GM23338 (cell line): ENCODE measurements around the gene CALCB. TPM values are rescaled to one million over a fixed set of nuclear protein-coding genes. Genes with fewer than 3 reads are reported as not detected.

Experiments
- ATAC-seq: fragments of 200-7000 bp; cut with Tn5 transposase; 3 replicates; pipeline ENCODE4 v1.9.1; 2020
- DNase-seq: peaks from one replicate; pipeline ENCODE4 v3.0.0-alpha.2; 2015; ENCODE audit warnings: low spot score
- H2AFZ ChIP-seq: fragments of 200-600 bp; sonication (generic); 2 replicates; pipeline ENCODE4 v1.8.0; 2016; ENCODE audit warnings: antibody characterized with exemption, mild to moderate bottlenecking, moderate library complexity
- H3F3A ChIP-seq: fragments of 200-600 bp; sonication (generic); replicated peaks from 2 replicates; pipeline ENCODE4 v1.8.0; 2017; ENCODE audit warnings: antibody characterized with exemption, mixed run types, low read depth
- H3K27ac ChIP-seq: fragments of 200-600 bp; sonication (generic); 2 replicates; pipeline ENCODE4 v1.6.1; 2016; ENCODE audit warnings: low read depth
- H3K27me3 ChIP-seq: fragments of 200-600 bp; sonication (generic); 2 replicates; pipeline ENCODE4 v1.8.0; 2016; ENCODE audit warnings: mild to moderate bottlenecking, mixed run types, moderate library complexity; ENCODE audit not compliant: insufficient read depth
- H3K36me3 ChIP-seq: fragments of 200-600 bp; sonication (generic); 2 replicates; pipeline ENCODE4 v1.8.0; 2016; ENCODE audit warnings: mild to moderate bottlenecking; ENCODE audit not compliant: insufficient read depth
- H3K4me1 ChIP-seq: fragments of 200-600 bp; sonication (generic); 2 replicates; pipeline ENCODE4 v1.8.0; 2016; ENCODE audit warnings: mild to moderate bottlenecking, moderate library complexity; ENCODE audit not compliant: insufficient read depth
- H3K4me2 ChIP-seq: fragments of 200-600 bp; sonication (generic); 2 replicates; pipeline ENCODE4 v1.7.1; 2017; ENCODE audit warnings: mixed run types
- H3K4me3 ChIP-seq: fragments of 200-600 bp; sonication (generic); 2 replicates; pipeline ENCODE4 v1.6.1; 2016; ENCODE audit warnings: mixed run types
- H3K79me2 ChIP-seq: fragments of 200-600 bp; sonication (generic); replicated peaks from 2 replicates; pipeline ENCODE4 v1.8.0; 2017; ENCODE audit warnings: mild to moderate bottlenecking; ENCODE audit not compliant: insufficient read depth
- H3K9me2 ChIP-seq: fragments of 200-600 bp; sonication (generic); 2 replicates; pipeline ENCODE4 v1.8.0; 2017; ENCODE audit not compliant: insufficient read depth
- H4K20me1 ChIP-seq: fragments of 200-600 bp; sonication (generic); replicated peaks from 2 replicates; pipeline ENCODE4 v1.8.0; 2017; ENCODE audit warnings: mild to moderate bottlenecking; ENCODE audit not compliant: insufficient read depth
- H3K27ac Mint-ChIP-seq: 2 replicates; pipeline ENCODE4 v1.8.0; 2020; ENCODE audit warnings: inconsistent platforms, mild to moderate bottlenecking, moderate library complexity, mixed read lengths
- H3K27me3 Mint-ChIP-seq: 3 replicates; pipeline ENCODE4 v1.8.0; 2022; ENCODE audit warnings: low read depth, mild to moderate bottlenecking, moderate library complexity, mixed read lengths, inconsistent platforms; ENCODE audit not compliant: insufficient read depth, poor library complexity
- H3K36me3 Mint-ChIP-seq: 3 replicates; pipeline ENCODE4 v1.8.0; 2021; ENCODE audit warnings: low read depth, mild to moderate bottlenecking, inconsistent platforms, moderate library complexity, mixed read lengths
- H3K4me1 Mint-ChIP-seq: 3 replicates; pipeline ENCODE4 v1.8.0; 2020; ENCODE audit warnings: mild to moderate bottlenecking, inconsistent platforms, mixed read lengths
- H3K4me3 Mint-ChIP-seq: 3 replicates; pipeline ENCODE4 v1.8.0; 2021; ENCODE audit warnings: moderate library complexity, mild to moderate bottlenecking, inconsistent platforms, mixed read lengths
- H3K9me3 Mint-ChIP-seq: 3 replicates; pipeline ENCODE4 v1.8.0; 2020; ENCODE audit warnings: moderate library complexity, mild to moderate bottlenecking, inconsistent platforms, mixed read lengths
- CREB1 ChIP-seq: fragments of 250-450 bp; sonication (Bioruptor Pico); IDR thresholded peaks from 2 replicates; pipeline ENCODE4 v1.5.0; 2020; ENCODE audit warnings: low read depth, mild to moderate bottlenecking, moderate library complexity
- EZH2 ChIP-seq: fragments of 200-600 bp; sonication (generic); IDR thresholded peaks from one replicate; pipeline ENCODE4 v1.8.0; 2017; ENCODE audit warnings: antibody characterized with exemption, mild to moderate bottlenecking, low read depth; ENCODE audit not compliant: unreplicated experiment
- EZH2phosphoT487 ChIP-seq: fragments of 200-600 bp; sonication (generic); IDR thresholded peaks from one replicate; pipeline ENCODE4 v1.8.1; 2018; ENCODE audit warnings: antibody characterized with exemption; ENCODE audit not compliant: unreplicated experiment
- JUNB ChIP-seq: IDR thresholded peaks from one replicate; pipeline ENCODE4 v1.6.1; 2016; ENCODE audit warnings: antibody characterized with exemption; ENCODE audit not compliant: unreplicated experiment
- NANOG ChIP-seq: IDR thresholded peaks from 2 replicates; pipeline ENCODE4 v1.6.1; 2016; ENCODE audit warnings: antibody characterized with exemption, borderline replicate concordance
- POLR2AphosphoS5 ChIP-seq: IDR thresholded peaks from 2 replicates; pipeline ENCODE4 v1.6.1; 2016; ENCODE audit warnings: antibody characterized with exemption, low read depth
- STAT1 ChIP-seq: IDR thresholded peaks from one replicate; pipeline ENCODE4 v1.6.1; 2016; ENCODE audit warnings: antibody characterized with exemption; ENCODE audit not compliant: unreplicated experiment
- ZNF114 ChIP-seq: fragments of 250-450 bp; sonication (Bioruptor Pico); IDR thresholded peaks from 2 replicates; pipeline ENCODE4 v1.5.0; 2020; ENCODE audit warnings: mild to moderate bottlenecking, moderate library complexity
- ZNF331 ChIP-seq: fragments of 250-450 bp; sonication (Bioruptor Pico); IDR thresholded peaks from 2 replicates; pipeline ENCODE4 v1.5.0; 2020; ENCODE audit warnings: low read depth, mild to moderate bottlenecking, moderate library complexity
- polyA plus RNA-seq: library from polyadenylated mRNA; unstranded; fragments of >200 nt; fragmentation: Nextera tagmentation; extraction: Ambion mirVana; gene quantifications from 2 replicates; pipeline ENCODE4 v1.2.1, GENCODE V29; 2016
- total RNA-seq: library from RNA; depleted of rRNA; stranded (reverse); fragments of >200 nt; shearing (Covaris generic); gene quantifications from 2 replicates; pipeline ENCODE4 v1.2.3, GENCODE V29; 2014
- TF ChIP-seq, protein P1 (sequence below): IDR thresholded peaks from 2 replicates; pipeline ENCODE4 v1.6.1; 2016; ENCODE audit warnings: antibody characterized with exemption
- TF ChIP-seq, protein P2 (sequence below): fragments of 250-450 bp; sonication (Bioruptor Pico); IDR thresholded peaks from 2 replicates; pipeline ENCODE4 v1.5.0; 2020; ENCODE audit warnings: mild to moderate bottlenecking, moderate library complexity
- TF ChIP-seq, protein P3 (sequence below): IDR thresholded peaks from one replicate; pipeline ENCODE4 v1.6.1; 2018; ENCODE audit warnings: antibody characterized with exemption; ENCODE audit not compliant: unreplicated experiment
- TF ChIP-seq, protein P4 (sequence below), 2 experiments: fragments of 200-600 bp in 1 of 2; sonication (generic) in 1 of 2; conservative IDR thresholded peaks; 2 replicates each; pipeline versions ENCODE4 v1.5.1 to v1.6.1; 2016 to 2017; ENCODE audit warnings: antibody characterized with exemption in 2 of 2, low read depth in 2 of 2, mild to moderate bottlenecking in 2 of 2, moderate library complexity in 1 of 2

The CALCB gene
- total and polyA plus RNA-seq, 2 experiments from 2014 or later: 7.9 to 9.5 TPM

DNA sequence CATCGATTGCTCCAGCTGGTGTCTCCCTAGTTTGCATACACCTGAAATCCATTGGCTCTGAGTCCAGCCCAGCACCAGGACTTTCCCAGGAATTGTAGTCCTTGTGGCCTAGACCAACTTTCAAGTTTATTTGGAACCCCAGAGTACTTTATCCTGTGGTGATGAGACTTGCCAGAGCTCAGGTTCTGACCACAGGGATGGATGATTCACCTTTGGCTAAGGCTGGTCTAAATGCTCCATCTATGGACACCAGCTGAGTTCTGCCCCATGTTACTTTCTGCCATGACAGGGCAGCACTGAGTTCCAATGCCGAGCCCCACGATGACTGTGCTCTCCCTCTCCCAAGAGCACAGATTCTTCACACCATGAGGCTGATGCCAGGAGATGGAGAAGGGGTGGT lies 24.0 kb downstream of the CALCB start:
- H3K4me3 Mint-ChIP-seq: no peak overlapping the region
- H3K4me3 ChIP-seq: no peak overlapping the region
- no peaks in the 10 kb centered on the region for H3F3A ChIP-seq
- peaks cover 2% of the 10 kb centered on the region; the same call in 2 of the 3 replicates for H3K4me1 Mint-ChIP-seq
- H3K9me3 Mint-ChIP-seq: no peaks in the 10 kb centered on the region
- H2AFZ ChIP-seq: no peak overlapping the region
- H3K79me2 ChIP-seq: no peaks in the 10 kb centered on the region
- H3K27ac Mint-ChIP-seq: no peak overlapping the region
- DNase-seq (no peak), ATAC-seq (no peak)
- TF ChIP-seq JUNB (no peak), CREB1 (CRISPR knock-in tag) (no peak), EZH2 (no peak), NANOG (no peak), ZNF331 (CRISPR knock-in tag) (no peak), EZH2phosphoT487 (no peak), ZNF114 (CRISPR knock-in tag) (no peak), STAT1 (no peak), POLR2AphosphoS5 (no peak)
- TF ChIP-seq, protein P1, sequence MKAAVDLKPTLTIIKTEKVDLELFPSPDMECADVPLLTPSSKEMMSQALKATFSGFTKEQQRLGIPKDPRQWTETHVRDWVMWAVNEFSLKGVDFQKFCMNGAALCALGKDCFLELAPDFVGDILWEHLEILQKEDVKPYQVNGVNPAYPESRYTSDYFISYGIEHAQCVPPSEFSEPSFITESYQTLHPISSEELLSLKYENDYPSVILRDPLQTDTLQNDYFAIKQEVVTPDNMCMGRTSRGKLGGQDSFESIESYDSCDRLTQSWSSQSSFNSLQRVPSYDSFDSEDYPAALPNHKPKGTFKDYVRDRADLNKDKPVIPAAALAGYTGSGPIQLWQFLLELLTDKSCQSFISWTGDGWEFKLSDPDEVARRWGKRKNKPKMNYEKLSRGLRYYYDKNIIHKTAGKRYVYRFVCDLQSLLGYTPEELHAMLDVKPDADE: no peak
- TF ChIP-seq, protein P2, sequence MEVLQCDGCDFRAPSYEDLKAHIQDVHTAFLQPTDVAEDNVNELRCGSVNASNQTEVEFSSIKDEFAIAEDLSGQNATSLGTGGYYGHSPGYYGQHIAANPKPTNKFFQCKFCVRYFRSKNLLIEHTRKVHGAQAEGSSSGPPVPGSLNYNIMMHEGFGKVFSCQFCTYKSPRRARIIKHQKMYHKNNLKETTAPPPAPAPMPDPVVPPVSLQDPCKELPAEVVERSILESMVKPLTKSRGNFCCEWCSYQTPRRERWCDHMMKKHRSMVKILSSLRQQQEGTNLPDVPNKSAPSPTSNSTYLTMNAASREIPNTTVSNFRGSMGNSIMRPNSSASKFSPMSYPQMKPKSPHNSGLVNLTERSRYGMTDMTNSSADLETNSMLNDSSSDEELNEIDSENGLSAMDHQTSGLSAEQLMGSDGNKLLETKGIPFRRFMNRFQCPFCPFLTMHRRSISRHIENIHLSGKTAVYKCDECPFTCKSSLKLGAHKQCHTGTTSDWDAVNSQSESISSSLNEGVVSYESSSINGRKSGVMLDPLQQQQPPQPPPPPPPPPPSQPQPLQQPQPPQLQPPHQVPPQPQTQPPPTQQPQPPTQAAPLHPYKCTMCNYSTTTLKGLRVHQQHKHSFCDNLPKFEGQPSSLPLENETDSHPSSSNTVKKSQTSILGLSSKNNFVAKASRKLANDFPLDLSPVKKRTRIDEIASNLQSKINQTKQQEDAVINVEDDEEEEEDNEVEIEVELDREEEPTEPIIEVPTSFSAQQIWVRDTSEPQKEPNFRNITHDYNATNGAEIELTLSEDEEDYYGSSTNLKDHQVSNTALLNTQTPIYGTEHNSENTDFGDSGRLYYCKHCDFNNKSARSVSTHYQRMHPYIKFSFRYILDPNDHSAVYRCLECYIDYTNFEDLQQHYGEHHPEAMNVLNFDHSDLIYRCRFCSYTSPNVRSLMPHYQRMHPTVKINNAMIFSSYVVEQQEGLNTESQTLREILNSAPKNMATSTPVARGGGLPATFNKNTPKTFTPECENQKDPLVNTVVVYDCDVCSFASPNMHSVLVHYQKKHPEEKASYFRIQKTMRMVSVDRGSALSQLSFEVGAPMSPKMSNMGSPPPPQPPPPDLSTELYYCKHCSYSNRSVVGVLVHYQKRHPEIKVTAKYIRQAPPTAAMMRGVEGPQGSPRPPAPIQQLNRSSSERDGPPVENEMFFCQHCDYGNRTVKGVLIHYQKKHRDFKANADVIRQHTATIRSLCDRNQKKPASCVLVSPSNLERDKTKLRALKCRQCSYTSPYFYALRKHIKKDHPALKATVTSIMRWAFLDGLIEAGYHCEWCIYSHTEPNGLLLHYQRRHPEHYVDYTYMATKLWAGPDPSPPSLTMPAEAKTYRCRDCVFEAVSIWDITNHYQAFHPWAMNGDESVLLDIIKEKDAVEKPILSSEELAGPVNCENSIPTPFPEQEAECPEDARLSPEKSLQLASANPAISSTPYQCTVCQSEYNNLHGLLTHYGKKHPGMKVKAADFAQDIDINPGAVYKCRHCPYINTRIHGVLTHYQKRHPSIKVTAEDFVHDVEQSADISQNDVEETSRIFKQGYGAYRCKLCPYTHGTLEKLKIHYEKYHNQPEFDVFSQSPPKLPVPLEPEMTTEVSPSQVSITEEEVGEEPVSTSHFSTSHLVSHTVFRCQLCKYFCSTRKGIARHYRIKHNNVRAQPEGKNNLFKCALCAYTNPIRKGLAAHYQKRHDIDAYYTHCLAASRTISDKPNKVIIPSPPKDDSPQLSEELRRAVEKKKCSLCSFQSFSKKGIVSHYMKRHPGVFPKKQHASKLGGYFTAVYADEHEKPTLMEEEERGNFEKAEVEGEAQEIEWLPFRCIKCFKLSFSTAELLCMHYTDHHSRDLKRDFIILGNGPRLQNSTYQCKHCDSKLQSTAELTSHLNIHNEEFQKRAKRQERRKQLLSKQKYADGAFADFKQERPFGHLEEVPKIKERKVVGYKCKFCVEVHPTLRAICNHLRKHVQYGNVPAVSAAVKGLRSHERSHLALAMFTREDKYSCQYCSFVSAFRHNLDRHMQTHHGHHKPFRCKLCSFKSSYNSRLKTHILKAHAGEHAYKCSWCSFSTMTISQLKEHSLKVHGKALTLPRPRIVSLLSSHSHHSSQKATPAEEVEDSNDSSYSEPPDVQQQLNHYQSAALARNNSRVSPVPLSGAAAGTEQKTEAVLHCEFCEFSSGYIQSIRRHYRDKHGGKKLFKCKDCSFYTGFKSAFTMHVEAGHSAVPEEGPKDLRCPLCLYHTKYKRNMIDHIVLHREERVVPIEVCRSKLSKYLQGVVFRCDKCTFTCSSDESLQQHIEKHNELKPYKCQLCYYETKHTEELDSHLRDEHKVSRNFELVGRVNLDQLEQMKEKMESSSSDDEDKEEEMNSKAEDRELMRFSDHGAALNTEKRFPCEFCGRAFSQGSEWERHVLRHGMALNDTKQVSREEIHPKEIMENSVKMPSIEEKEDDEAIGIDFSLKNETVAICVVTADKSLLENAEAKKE: no peak
- TF ChIP-seq, protein P3, sequence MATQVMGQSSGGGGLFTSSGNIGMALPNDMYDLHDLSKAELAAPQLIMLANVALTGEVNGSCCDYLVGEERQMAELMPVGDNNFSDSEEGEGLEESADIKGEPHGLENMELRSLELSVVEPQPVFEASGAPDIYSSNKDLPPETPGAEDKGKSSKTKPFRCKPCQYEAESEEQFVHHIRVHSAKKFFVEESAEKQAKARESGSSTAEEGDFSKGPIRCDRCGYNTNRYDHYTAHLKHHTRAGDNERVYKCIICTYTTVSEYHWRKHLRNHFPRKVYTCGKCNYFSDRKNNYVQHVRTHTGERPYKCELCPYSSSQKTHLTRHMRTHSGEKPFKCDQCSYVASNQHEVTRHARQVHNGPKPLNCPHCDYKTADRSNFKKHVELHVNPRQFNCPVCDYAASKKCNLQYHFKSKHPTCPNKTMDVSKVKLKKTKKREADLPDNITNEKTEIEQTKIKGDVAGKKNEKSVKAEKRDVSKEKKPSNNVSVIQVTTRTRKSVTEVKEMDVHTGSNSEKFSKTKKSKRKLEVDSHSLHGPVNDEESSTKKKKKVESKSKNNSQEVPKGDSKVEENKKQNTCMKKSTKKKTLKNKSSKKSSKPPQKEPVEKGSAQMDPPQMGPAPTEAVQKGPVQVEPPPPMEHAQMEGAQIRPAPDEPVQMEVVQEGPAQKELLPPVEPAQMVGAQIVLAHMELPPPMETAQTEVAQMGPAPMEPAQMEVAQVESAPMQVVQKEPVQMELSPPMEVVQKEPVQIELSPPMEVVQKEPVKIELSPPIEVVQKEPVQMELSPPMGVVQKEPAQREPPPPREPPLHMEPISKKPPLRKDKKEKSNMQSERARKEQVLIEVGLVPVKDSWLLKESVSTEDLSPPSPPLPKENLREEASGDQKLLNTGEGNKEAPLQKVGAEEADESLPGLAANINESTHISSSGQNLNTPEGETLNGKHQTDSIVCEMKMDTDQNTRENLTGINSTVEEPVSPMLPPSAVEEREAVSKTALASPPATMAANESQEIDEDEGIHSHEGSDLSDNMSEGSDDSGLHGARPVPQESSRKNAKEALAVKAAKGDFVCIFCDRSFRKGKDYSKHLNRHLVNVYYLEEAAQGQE: no peak
- TF ChIP-seq, protein P4, sequence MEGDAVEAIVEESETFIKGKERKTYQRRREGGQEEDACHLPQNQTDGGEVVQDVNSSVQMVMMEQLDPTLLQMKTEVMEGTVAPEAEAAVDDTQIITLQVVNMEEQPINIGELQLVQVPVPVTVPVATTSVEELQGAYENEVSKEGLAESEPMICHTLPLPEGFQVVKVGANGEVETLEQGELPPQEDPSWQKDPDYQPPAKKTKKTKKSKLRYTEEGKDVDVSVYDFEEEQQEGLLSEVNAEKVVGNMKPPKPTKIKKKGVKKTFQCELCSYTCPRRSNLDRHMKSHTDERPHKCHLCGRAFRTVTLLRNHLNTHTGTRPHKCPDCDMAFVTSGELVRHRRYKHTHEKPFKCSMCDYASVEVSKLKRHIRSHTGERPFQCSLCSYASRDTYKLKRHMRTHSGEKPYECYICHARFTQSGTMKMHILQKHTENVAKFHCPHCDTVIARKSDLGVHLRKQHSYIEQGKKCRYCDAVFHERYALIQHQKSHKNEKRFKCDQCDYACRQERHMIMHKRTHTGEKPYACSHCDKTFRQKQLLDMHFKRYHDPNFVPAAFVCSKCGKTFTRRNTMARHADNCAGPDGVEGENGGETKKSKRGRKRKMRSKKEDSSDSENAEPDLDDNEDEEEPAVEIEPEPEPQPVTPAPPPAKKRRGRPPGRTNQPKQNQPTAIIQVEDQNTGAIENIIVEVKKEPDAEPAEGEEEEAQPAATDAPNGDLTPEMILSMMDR (conservative IDR thresholded peaks at IDR 0.05; ENCODE audit: low read depth in 2 of 2): no peak
- H3K27ac ChIP-seq: no peak overlapping the region
- H3K9me2 ChIP-seq: peaks cover 16% of the 10 kb centered on the region
- H3K27me3 ChIP-seq: no peaks in the 10 kb centered on the region
- no peaks in the 10 kb centered on the region for H3K36me3 ChIP-seq
- H3K27me3 Mint-ChIP-seq: peaks cover 2% of the 10 kb centered on the region
- no peaks in the 10 kb centered on the region for H3K4me1 ChIP-seq
- no peak overlapping the region for H3K4me2 ChIP-seq
- no peaks in the 10 kb centered on the region for H4K20me1 ChIP-seq
- H3K36me3 Mint-ChIP-seq: 0 out of 3 replicates have a peak, but pooled peaks cover 2% of the 10 kb centered on the region
